Activated CD8-positive, alpha-beta memory T cell treated with anti-CD3 and anti-CD28 coated beads, Interleukin-2, amount 50 U/mL, for 4 hours (primary cell): ENCODE measurements around the gene RBCK1.
"Not testable (repeated sequence)": the region's sequence is repeated elsewhere in the genome, so short reads cannot be mapped to it uniquely, and the experiment has no call there.

ENCODE experiments used
- DNase-seq: peaks from one replicate; pipeline ENCODE4 v3.0.0-alpha.2; 2020

RBCK1 gene

GRCh38 chr20:407953-408842 is at the start of gene RBCK1:
Gene RBCK1, plus strand, starts transcription at chr20:408299. Its CDS starts 459 bp downstream, at chr20:408758.
- DNase-seq = peak; percentile 86

- DNase-seq = no peak
These were observed 49.1 kb upstream of the RBCK1 start for GRCh38 chr20:358891-359555.

- no peak for DNase-seq
These were observed 46.5 kb upstream of the RBCK1 start for GRCh38 chr20:361561-361960.

GRCh38 chr20:362271-363254 is 45.5 kb upstream of the RBCK1 start:
- peak; percentile 27 for DNase-seq

- no peak for DNase-seq
These were observed 44.6 kb upstream of the RBCK1 start for GRCh38 chr20:363319-364078.

- no peak for DNase-seq
These were observed 42.9 kb upstream of the RBCK1 start for GRCh38 chr20:364905-365794.

GRCh38 chr20:366041-366718 is 41.9 kb upstream of the RBCK1 start:
- no peak for DNase-seq

- DNase-seq = no peak
These were observed 41.2 kb upstream of the RBCK1 start for GRCh38 chr20:366719-367485.

- DNase-seq = no peak
These were observed 40.6 kb upstream of the RBCK1 start for GRCh38 chr20:367486-367887.

- no peak for DNase-seq
These were observed 39.2 kb upstream of the RBCK1 start for GRCh38 chr20:368915-369314.

GRCh38 chr20:370151-370600 is 37.9 kb upstream of the RBCK1 start:
- DNase-seq = no peak

GRCh38 chr20:370977-371754 is 36.9 kb upstream of the RBCK1 start:
- DNase-seq = no peak

GRCh38 chr20:371755-372542 is 36.1 kb upstream of the RBCK1 start:
- no peak for DNase-seq

GRCh38 chr20:372543-373082 is 35.5 kb upstream of the RBCK1 start:
- not testable (repeated sequence) for DNase-seq

GRCh38 chr20:373171-373890 is 34.8 kb upstream of the RBCK1 start:
- no peak for DNase-seq

GRCh38 chr20:375265-375889 is 32.7 kb upstream of the RBCK1 start:
- no peak for DNase-seq
